H9 (cell line): ENCODE data around the gene DRD4. TPM values are rescaled to one million over a fixed set of nuclear protein-coding genes. Genes with fewer than 3 reads are reported as not detected.

Experiments used
- DNase-seq: peaks from one replicate; pipeline ENCODE4 v3.0.0-alpha.2; 2017
- H2AFZ ChIP-seq: one replicate; pipeline ENCODE4 v1.6.1; 2013; ENCODE audit warnings: mild to moderate bottlenecking, low read length, control low read depth, moderate library complexity
- H2AK5ac ChIP-seq: 2 replicates; pipeline ENCODE4 v1.6.1; 2013; ENCODE audit warnings: low read length, control low read depth, mixed read lengths; ENCODE audit not compliant: insufficient read length
- H2BK120ac ChIP-seq: one replicate; pipeline ENCODE4 v1.6.1; 2013; ENCODE audit warnings: low read depth, mild to moderate bottlenecking, low read length, control low read depth, inconsistent platforms; ENCODE audit not compliant: poor library complexity, severe bottlenecking
- H2BK12ac ChIP-seq: 2 replicates; pipeline ENCODE4 v1.6.1; 2013; ENCODE audit warnings: low read length, control low read depth, mixed read lengths, low read depth; ENCODE audit not compliant: insufficient read length
- H2BK15ac ChIP-seq: 2 replicates; pipeline ENCODE4 v1.6.1; 2013; ENCODE audit warnings: low read depth, low read length, control low read depth
- H2BK20ac ChIP-seq: one replicate; pipeline ENCODE4 v1.6.1; 2013; ENCODE audit warnings: low read depth, mild to moderate bottlenecking, low read length, control low read depth, inconsistent platforms; ENCODE audit not compliant: poor library complexity, severe bottlenecking
- H2BK5ac ChIP-seq: 2 replicates; pipeline ENCODE4 v1.6.1; 2013; ENCODE audit warnings: low read length, control low read depth, mixed read lengths; ENCODE audit not compliant: insufficient read length
- H3K14ac ChIP-seq: 2 replicates; pipeline ENCODE4 v1.6.1; 2013; ENCODE audit warnings: low read length, control low read depth; ENCODE audit not compliant: insufficient read depth
- H3K18ac ChIP-seq: 2 replicates; pipeline ENCODE4 v1.6.1; 2013; ENCODE audit warnings: low read depth, mild to moderate bottlenecking, mixed read lengths, low read length, control low read depth; ENCODE audit not compliant: insufficient read length
- H3K23ac ChIP-seq: 2 replicates; pipeline ENCODE4 v1.6.1; 2013; ENCODE audit warnings: low read length, control low read depth, mixed read lengths, low read depth; ENCODE audit not compliant: insufficient read length
- H3K23me2 ChIP-seq: 2 replicates; pipeline ENCODE4 v1.6.1; 2013; ENCODE audit warnings: low read depth, mild to moderate bottlenecking, mixed read lengths, low read length, control low read depth; ENCODE audit not compliant: insufficient read length, poor library complexity, severe bottlenecking
- H3K27ac ChIP-seq: 2 replicates; pipeline ENCODE4 v1.5.1; 2013; ENCODE audit warnings: low read length, control low read depth, mixed read lengths, low read depth; ENCODE audit not compliant: insufficient read length
- H3K27me3 ChIP-seq: 2 replicates; pipeline ENCODE4 v1.6.1; 2013; ENCODE audit warnings: low read length, control low read depth, inconsistent platforms; ENCODE audit not compliant: insufficient read depth
- H3K4ac ChIP-seq: 2 replicates; pipeline ENCODE4 v1.6.1; 2013; ENCODE audit warnings: low read depth, mild to moderate bottlenecking, control low read depth, inconsistent platforms, low read length, moderate library complexity
- H3K4me1 ChIP-seq: 2 replicates; pipeline ENCODE4 v1.6.1; 2013; ENCODE audit warnings: low read length, control low read depth, inconsistent platforms; ENCODE audit not compliant: insufficient read depth
- H3K4me2 ChIP-seq: 2 replicates; pipeline ENCODE4 v1.6.1; 2013; ENCODE audit warnings: low read length, control low read depth, mixed read lengths; ENCODE audit not compliant: insufficient read length, insufficient read depth
- H3K56ac ChIP-seq: 2 replicates; pipeline ENCODE4 v1.6.1; 2013; ENCODE audit warnings: low read depth, mild to moderate bottlenecking, mixed read lengths, low read length, control low read depth; ENCODE audit not compliant: insufficient read length
- H3K79me1 ChIP-seq: 2 replicates; pipeline ENCODE4 v1.6.1; 2013; ENCODE audit warnings: low read depth, mild to moderate bottlenecking, moderate library complexity, low read length, control low read depth, inconsistent platforms; ENCODE audit not compliant: insufficient read depth, poor library complexity, severe bottlenecking
- H3K79me2 ChIP-seq: 2 replicates; pipeline ENCODE4 v1.6.1; 2013; ENCODE audit warnings: low read length, control low read depth, inconsistent platforms; ENCODE audit not compliant: insufficient read depth
- H3K9ac ChIP-seq: 2 replicates; pipeline ENCODE4 v1.6.1; 2013; ENCODE audit warnings: low read length, control low read depth, mixed read lengths; ENCODE audit not compliant: insufficient read length; ENCODE audit errors: extremely low read depth
- H3K9me3 ChIP-seq: one replicate; pipeline ENCODE4 v1.6.1; 2013; ENCODE audit warnings: low read depth, low read length, inconsistent platforms; ENCODE audit not compliant: control insufficient read depth
- H3T11ph ChIP-seq: one replicate; pipeline ENCODE4 v1.6.1; 2013; ENCODE audit warnings: mild to moderate bottlenecking, low read length, control low read depth, inconsistent platforms
- H4K20me1 ChIP-seq: one replicate; pipeline ENCODE4 v1.6.1; 2013; ENCODE audit not compliant: control insufficient read depth, insufficient read length, insufficient read depth
- H4K5ac ChIP-seq: 2 replicates; pipeline ENCODE4 v1.6.1; 2013; ENCODE audit warnings: low read depth, mild to moderate bottlenecking, mixed read lengths, low read length, control low read depth; ENCODE audit not compliant: insufficient read length
- H4K8ac ChIP-seq: replicated peaks from 2 replicates; pipeline ENCODE4 v1.6.1; 2013; ENCODE audit warnings: low read length, control low read depth, mixed read lengths, low read depth; ENCODE audit not compliant: insufficient read length
- H4K91ac ChIP-seq: 2 replicates; pipeline ENCODE4 v1.6.1; 2013; ENCODE audit warnings: low read depth, mild to moderate bottlenecking, moderate library complexity, mixed read lengths, low read length, control low read depth; ENCODE audit not compliant: insufficient read length
- H3K27ac Mint-ChIP-seq, 3 experiments: 2 replicates in 2 of 3; 3 replicates in 1 of 3; pipeline ENCODE4 v1.8.0; 2020 to 2021; ENCODE audit warnings: mixed read lengths in 3 of 3, mild to moderate bottlenecking in 1 of 3, moderate library complexity in 1 of 3
- H3K27me3 Mint-ChIP-seq: 2 replicates; pipeline ENCODE4 v1.8.0; 2021; ENCODE audit warnings: low read depth, mild to moderate bottlenecking, moderate library complexity, mixed read lengths
- H3K36me3 Mint-ChIP-seq, 3 experiments: 2 replicates in 2 of 3; 3 replicates in 1 of 3; pipeline ENCODE4 v1.8.0; 2020 to 2021; ENCODE audit warnings: low read depth in 3 of 3, mixed read lengths in 3 of 3; ENCODE audit not compliant: insufficient read depth in 1 of 3
- H3K4me1 Mint-ChIP-seq, 2 experiments: 2 replicates each; pipeline ENCODE4 v1.8.0; 2020; ENCODE audit warnings: mixed read lengths in 2 of 2
- H3K4me3 Mint-ChIP-seq, 2 experiments: 2 replicates in 1 of 2; 3 replicates in 1 of 2; pipeline ENCODE4 v1.8.0; 2020 to 2021; ENCODE audit warnings: mild to moderate bottlenecking in 2 of 2, mixed read lengths in 2 of 2, moderate library complexity in 1 of 2
- H3K9me3 Mint-ChIP-seq, 2 experiments: 2 replicates in 1 of 2; 3 replicates in 1 of 2; pipeline ENCODE4 v1.8.0; 2020; ENCODE audit warnings: mild to moderate bottlenecking in 2 of 2, mixed read lengths in 2 of 2, moderate library complexity in 1 of 2
- CTCF ChIP-seq: fragments of 200-600 bp; sonication (generic); conservative IDR thresholded peaks from 3 replicates; pipeline ENCODE4 v1.8.0; 2021; ENCODE audit warnings: antibody characterized with exemption, mild to moderate bottlenecking
- WGBS: extraction: QIAGEN DNeasy Blood & Tissue Kit; methylation state at CpG from one replicate; pipeline ENCODE4 v1.1.7; 2013; ENCODE audit warnings: missing lambda C conversion rate, low lambda C conversion rate, mixed read lengths; ENCODE audit not compliant: insufficient read length; ENCODE audit errors: extremely low coverage; 5-methylcytosine and 5-hydroxymethylcytosine counted together
- total RNA-seq: library from RNA; stranded (reverse); gene quantifications from 2 replicates; pipeline ENCODE4 v1.2.1, GENCODE V29; 2021

DRD4 gene
- total RNA-seq, 1 experiment from 2014 or later = 6.8 TPM

DNA sequence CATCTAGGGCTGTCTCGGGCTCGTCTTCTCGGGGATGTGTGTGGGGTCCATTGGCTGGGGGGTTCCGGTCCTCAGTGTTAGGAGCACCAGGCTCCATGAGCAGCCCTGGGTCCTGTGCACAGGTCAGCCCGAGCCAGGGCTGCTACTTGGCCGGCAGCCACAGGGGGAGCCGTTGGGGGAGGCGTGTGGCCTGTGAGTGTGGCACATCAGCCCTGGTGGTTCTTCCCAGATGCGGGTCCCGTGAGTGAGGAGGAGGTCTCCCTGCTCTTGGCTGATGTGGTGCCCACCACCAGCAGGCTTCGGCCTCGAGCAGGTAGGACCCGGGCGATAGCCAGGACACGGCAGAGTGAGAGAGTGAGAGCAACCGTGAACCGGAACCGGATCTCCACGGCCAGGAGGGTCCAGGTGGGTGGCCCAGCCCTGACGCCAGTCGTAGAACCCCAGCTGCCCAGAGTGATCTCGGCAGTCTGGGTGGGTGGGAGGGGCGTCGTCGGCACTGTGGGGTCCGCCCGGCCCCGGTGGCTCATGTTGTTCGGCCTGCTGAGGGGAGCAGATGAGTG, 39.8 kb upstream of the DRD4 start:
- peak; percentile 69 for DNase-seq
- no peaks in the 10 kb centered on the region; a peak in 1 of 5 replicates for H3K9me3 Mint-ChIP-seq
- no peak overlapping the region for H3K56ac ChIP-seq
- no peak overlapping the region for H4K8ac ChIP-seq
- H3K4me3 Mint-ChIP-seq = no peak overlapping the region; a peak in 2 of 5 replicates
- H3K9me3 ChIP-seq = no peaks in the 10 kb centered on the region
- no peaks in the 10 kb centered on the region for H3K4me1 ChIP-seq
- TF ChIP-seq CTCF = peak; percentile 62
- no peak overlapping the region for H3K4me2 ChIP-seq
- H3K9ac ChIP-seq = no peak overlapping the region
- H2BK12ac ChIP-seq = no peak overlapping the region
- H3K27ac Mint-ChIP-seq = peak overlapping the region; percentile 90 to 93 (median 91); a peak in 5 of 7 replicates
- H3K27me3 ChIP-seq = no peaks in the 10 kb centered on the region
- no peak overlapping the region for H3K18ac ChIP-seq
- no peaks in the 10 kb centered on the region for H3K79me2 ChIP-seq
- H3K36me3 Mint-ChIP-seq = peaks cover 52 to 84% (median 79%) of the 10 kb centered on the region in 3 experiments
- H4K5ac ChIP-seq = no peak overlapping the region
- H3K14ac ChIP-seq = no peak overlapping the region; the same call in 1 of the 2 replicates
- H2BK120ac ChIP-seq = no peak overlapping the region
- H3K27ac ChIP-seq = no peak overlapping the region
- H3T11ph ChIP-seq = no peak overlapping the region
- no peaks in the 10 kb centered on the region for H3K23me2 ChIP-seq
- H2BK5ac ChIP-seq = no peak overlapping the region
- H2BK15ac ChIP-seq = no peak overlapping the region
- no peak overlapping the region for H2BK20ac ChIP-seq
- no CpG with 5 or more reads among the region's 29 CpGs for WGBS
- no peaks in the 10 kb centered on the region for H3K79me1 ChIP-seq
- no peak overlapping the region for H3K4ac ChIP-seq
- no peak overlapping the region for H2AFZ ChIP-seq
- no peaks in the 10 kb centered on the region for H4K20me1 ChIP-seq
- H4K91ac ChIP-seq = no peak overlapping the region
- H3K27me3 Mint-ChIP-seq = 0 out of 2 replicates have a peak, but pooled peaks cover 2% of the 10 kb centered on the region
- H3K4me1 Mint-ChIP-seq = no peaks in the 10 kb centered on the region
- no peak overlapping the region for H3K23ac ChIP-seq
- no peak overlapping the region for H2AK5ac ChIP-seq
